Gastroesophageal sphincter (tissue), 4 donors: ENCODE measurements around the gene SH2B3. TPM values are rescaled to one million over a fixed set of nuclear protein-coding genes. Genes with fewer than 3 reads are reported as not detected.

Experiments used
- ATAC-seq: fragments of 150-250 bp; one replicate; pipeline ENCODE4 v1.9.1; 2016; ENCODE audit warnings: mild to moderate bottlenecking, moderate library complexity
- H3K27ac ChIP-seq, 4 donors: fragments of 200-600 bp; sonication (generic) in 3 of 4; 1 replicate in 3 of 4; 2 replicates in 1 of 4; pipeline ENCODE4 v1.5.1; 2016 to 2019
- H3K27me3 ChIP-seq: fragments of 200-600 bp; sonication (generic); one replicate; pipeline ENCODE4 v1.5.1; 2019
- H3K36me3 ChIP-seq, 2 donors: fragments of 200-600 bp; sonication (generic); one replicate each; pipeline ENCODE4 v1.5.1; 2019; ENCODE audit warnings: control low read depth in 1 of 2
- H3K4me1 ChIP-seq, 3 donors: fragments of 200-600 bp; sonication (generic); 1 replicate in 2 of 3; 2 replicates in 1 of 3; pipeline ENCODE4 v1.5.1; 2016 to 2019; ENCODE audit warnings: control low read depth in 2 of 3
- H3K4me3 ChIP-seq, 2 donors: fragments of 200-600 bp; sonication (generic); one replicate each; pipeline ENCODE4 v1.5.1; 2019; ENCODE audit warnings: mild to moderate bottlenecking in 1 of 2, moderate library complexity in 1 of 2
- H3K9me3 ChIP-seq, 3 donors: fragments of 200-600 bp; sonication (generic); one replicate each; pipeline ENCODE4 v1.5.1; 2017 to 2019; ENCODE audit warnings: control low read depth in 2 of 3
- EP300 ChIP-seq: sonication (generic); formaldehyde crosslinking; IDR thresholded peaks from one replicate; pipeline ENCODE4 v1.6.1; 2017; ENCODE audit warnings: antibody characterized with exemption, mild to moderate bottlenecking
- POLR2A ChIP-seq, 2 donors: fragments of 450-650 bp; IDR thresholded peaks; one replicate each; pipeline ENCODE4 v1.6.1; 2017; ENCODE audit warnings: antibody characterized with exemption in 2 of 2, mild to moderate bottlenecking in 2 of 2, moderate library complexity in 1 of 2
- POLR2AphosphoS5 ChIP-seq: sonication (generic); formaldehyde crosslinking; IDR thresholded peaks from one replicate; pipeline ENCODE4 v1.6.1; 2017; ENCODE audit warnings: antibody characterized with exemption
- WGBS, 2 donors: methylation state at CpG; one replicate each; pipeline ENCODE4 v1.1.5; 2018; ENCODE audit warnings: low coverage in 1 of 2; 5-methylcytosine and 5-hydroxymethylcytosine counted together
- total RNA-seq, 4 donors: library from RNA; depleted of rRNA; stranded (reverse); fragments of >200 nt; gene quantifications; one replicate each; pipeline ENCODE4 v1.1.0, GENCODE V29; 2016
- TF ChIP-seq, protein P1 (sequence below), 4 experiments: fragments of 200-600 bp in 2 of 4; fragments of 450-650 bp in 2 of 4; sonication (generic) in 1 of 4; IDR thresholded peaks; one replicate each; pipeline ENCODE4 v1.5.1; 2017 to 2019; ENCODE audit warnings: antibody characterized with exemption in 4 of 4, mild to moderate bottlenecking in 2 of 4, moderate library complexity in 2 of 4

Gene SH2B3
- total RNA-seq, 4 donors from 2014 or later: 17.0 to 33.1 (median 23.3) TPM

DNA sequence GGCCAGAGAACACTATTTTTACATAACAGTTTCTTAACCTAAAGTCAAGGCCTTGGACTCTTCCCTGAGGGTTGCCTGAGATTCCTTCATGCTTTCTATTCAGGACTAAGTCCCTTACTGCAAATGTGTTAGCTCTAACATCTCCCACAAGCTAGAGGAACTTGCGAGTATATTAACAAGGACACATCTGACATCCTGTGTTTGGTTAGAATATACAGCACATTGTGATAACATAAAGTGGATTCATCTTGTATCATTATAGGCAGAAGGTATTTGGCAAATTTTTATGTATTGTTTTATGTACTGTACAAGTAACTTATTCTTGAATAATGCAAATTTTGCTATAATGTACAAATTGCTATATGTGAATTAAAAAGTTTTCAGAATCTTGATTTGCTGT lies 45.5 kb downstream of the SH2B3 start:
- Histone ChIP-seq H3K27ac (peak overlapping the region in 1 of 4 donors; percentile 31), H3K36me3 (peaks cover 0 to 94% of the 10 kb centered on the region in 2 donors), H3K4me3 (no peak overlapping the region), H3K4me1 (peaks cover 0 to 58% (median 0%) of the 10 kb centered on the region in 3 donors), H3K9me3 (no peaks in the 10 kb centered on the region), H3K27me3 (no peaks in the 10 kb centered on the region)
- WGBS, 2 donors: 79 to 100% methylated on average over 1 of the region's 1 CpG
- ATAC-seq: no peak
- TF ChIP-seq POLR2AphosphoS5 (no peak), EP300 (no peak), POLR2A (IDR thresholded peaks at IDR 0.05) (no peak)
- TF ChIP-seq, protein P1, sequence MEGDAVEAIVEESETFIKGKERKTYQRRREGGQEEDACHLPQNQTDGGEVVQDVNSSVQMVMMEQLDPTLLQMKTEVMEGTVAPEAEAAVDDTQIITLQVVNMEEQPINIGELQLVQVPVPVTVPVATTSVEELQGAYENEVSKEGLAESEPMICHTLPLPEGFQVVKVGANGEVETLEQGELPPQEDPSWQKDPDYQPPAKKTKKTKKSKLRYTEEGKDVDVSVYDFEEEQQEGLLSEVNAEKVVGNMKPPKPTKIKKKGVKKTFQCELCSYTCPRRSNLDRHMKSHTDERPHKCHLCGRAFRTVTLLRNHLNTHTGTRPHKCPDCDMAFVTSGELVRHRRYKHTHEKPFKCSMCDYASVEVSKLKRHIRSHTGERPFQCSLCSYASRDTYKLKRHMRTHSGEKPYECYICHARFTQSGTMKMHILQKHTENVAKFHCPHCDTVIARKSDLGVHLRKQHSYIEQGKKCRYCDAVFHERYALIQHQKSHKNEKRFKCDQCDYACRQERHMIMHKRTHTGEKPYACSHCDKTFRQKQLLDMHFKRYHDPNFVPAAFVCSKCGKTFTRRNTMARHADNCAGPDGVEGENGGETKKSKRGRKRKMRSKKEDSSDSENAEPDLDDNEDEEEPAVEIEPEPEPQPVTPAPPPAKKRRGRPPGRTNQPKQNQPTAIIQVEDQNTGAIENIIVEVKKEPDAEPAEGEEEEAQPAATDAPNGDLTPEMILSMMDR (IDR thresholded peaks at IDR 0.05): no peak

DNA sequence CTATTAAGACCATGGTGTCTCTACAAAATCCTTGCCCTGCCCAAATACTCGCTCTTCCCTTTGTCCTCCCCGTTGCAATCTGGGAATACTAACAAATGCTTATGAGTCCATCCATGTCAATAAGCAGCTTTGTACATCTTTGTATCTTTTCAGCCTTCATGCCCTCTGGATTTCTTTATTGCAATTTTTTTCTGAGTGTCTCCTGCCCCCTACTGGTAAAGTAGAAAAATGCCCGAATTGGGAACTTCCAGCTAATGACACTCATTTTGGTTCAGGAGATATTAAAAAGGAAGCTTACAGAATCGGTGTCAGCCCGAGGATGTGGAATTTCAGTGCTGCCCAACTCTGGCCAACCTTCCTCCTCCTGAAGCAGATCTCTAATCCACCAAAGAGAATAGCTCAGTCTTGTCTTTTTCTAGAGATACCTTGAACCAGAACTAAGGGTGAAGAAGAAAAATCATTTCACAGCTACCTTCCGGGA lies 46.0 kb downstream of the SH2B3 start:
- H3K36me3 ChIP-seq: peaks cover 0 to 95% of the 10 kb centered on the region in 2 donors
- 26 to 27% methylated on average over 6 of the region's 6 CpGs for WGBS, 2 donors
- H3K4me3 ChIP-seq: no peak overlapping the region
- ATAC-seq: peak; percentile 19
- H3K9me3 ChIP-seq: no peaks in the 10 kb centered on the region
- H3K4me1 ChIP-seq: peaks cover 0 to 53% (median 0%) of the 10 kb centered on the region in 3 donors
- no peak overlapping the region for H3K27ac ChIP-seq
- H3K27me3 ChIP-seq: no peaks in the 10 kb centered on the region
- TF ChIP-seq EP300: no peak
- TF ChIP-seq, protein P1 (IDR thresholded peaks at IDR 0.05): peak in 3 of 4 experiments; percentile 73 to 87 (median 82)
- TF ChIP-seq POLR2A (IDR thresholded peaks at IDR 0.05): no peak
- TF ChIP-seq POLR2AphosphoS5: no peak

DNA sequence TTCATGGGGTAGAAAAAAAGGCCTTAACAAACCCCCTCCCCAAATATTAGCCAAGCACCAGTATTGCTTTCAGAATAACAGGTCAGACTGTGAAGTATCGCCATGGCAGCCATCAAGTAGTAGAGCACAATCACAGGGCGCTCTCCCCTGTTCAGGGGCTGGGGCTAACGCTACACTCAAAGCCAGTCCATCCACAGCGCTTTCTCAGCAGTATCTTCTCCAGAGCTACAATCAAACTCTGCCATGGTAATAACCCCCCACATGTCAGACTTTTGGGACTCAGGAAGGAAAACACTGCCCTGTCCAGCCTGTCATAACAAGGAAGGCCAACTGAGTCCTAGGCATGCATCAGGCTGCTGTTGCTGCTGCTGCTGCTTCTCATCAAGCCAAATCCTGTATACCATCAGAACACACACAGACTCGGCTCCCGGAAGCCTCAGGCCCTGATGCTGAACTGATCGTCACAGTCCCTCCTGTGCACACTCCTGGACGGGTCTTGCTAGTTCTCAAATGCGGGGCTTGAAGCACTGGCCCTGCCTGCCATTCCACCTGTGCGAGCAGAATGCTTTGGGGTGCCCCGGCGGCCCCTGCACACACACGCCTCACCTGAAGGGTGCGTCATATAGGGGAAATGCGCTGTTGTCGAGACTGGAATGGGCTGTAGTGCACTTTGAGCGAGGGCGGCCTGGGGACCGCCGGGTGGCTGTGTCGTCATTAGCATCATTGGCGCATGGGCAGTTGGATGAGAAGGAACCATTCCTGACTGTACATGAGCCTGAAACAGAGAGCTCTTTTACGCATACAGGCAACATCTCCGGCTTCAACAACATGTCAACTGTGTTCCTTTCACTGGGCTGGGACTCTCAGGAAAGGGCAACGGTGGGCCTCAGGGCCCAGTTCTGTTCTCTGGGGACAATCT lies 47.6 kb downstream of the SH2B3 start:
- H3K4me3 ChIP-seq: no peak overlapping the region
- peaks cover 0 to 40% (median 0%) of the 10 kb centered on the region in 3 donors for H3K4me1 ChIP-seq
- 79 to 100% methylated on average over 2 to 3 of the region's 25 CpGs for WGBS, 2 donors
- H3K9me3 ChIP-seq: no peaks in the 10 kb centered on the region
- TF ChIP-seq, protein P1 (IDR thresholded peaks at IDR 0.05): no peak
- no peak for TF ChIP-seq POLR2AphosphoS5
- TF ChIP-seq POLR2A (IDR thresholded peaks at IDR 0.05): no peak
- ATAC-seq: no peak
- no peaks in the 10 kb centered on the region for H3K27me3 ChIP-seq
- no peak overlapping the region for H3K27ac ChIP-seq
- peaks cover 0 to 93% of the 10 kb centered on the region in 2 donors for H3K36me3 ChIP-seq

DNA sequence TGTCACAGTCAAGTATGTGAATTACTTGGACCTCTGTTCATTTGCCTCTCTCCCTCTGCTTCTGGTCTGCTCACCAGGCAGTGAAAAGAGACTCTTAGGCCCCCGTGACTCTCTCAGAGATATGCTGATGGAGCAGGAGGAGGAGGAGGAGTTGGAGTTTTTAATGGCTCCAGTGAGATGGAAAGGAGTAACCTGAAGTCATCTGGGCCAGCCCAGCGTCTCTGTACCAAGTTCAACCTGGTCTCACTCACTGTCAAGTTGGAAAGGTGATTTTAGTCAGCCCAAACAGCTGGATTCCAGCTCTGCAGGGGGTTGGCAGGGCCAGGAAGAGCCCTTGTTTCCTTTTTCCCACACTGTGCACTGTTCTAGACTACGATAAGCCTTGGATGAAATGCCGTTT lies 48.6 kb downstream of the SH2B3 start:
- Histone ChIP-seq H3K9me3 (no peaks in the 10 kb centered on the region), H3K27me3 (no peaks in the 10 kb centered on the region), H3K4me3 (no peak overlapping the region), H3K27ac (no peak overlapping the region), H3K36me3 (peaks cover 0 to 90% of the 10 kb centered on the region in 2 donors), H3K4me1 (peaks cover 0 to 40% (median 4%) of the 10 kb centered on the region in 3 donors)
- TF ChIP-seq, protein P1 (IDR thresholded peaks at IDR 0.05): no peak
- TF ChIP-seq POLR2A (IDR thresholded peaks at IDR 0.05): no peak
- no peak for TF ChIP-seq EP300
- no peak for TF ChIP-seq POLR2AphosphoS5
- no peak for ATAC-seq
- WGBS, 2 donors: 64 to 83% methylated on average over 2 of the region's 4 CpGs
